ENCODE results near the gene UMODL1.

- TF ChIP-seq POLR2A (IDR thresholded peaks at IDR 0.05; ENCODE audit: low read depth, low read length) (no peak), POLR2AphosphoS5 (IDR thresholded peaks at IDR 0.05; ENCODE audit: low read depth, low read length) (no peak), SPI1 (IDR thresholded peaks at IDR 0.05; ENCODE audit: low read depth, low read length) (0 out of 2 replicates have a peak, but pooled peaks have one; percentile 34), TAF1 (IDR thresholded peaks at IDR 0.05; ENCODE audit: low read depth, low read length) (no peak)
Measured at GRCh38 chr21:42037516-42037915, 33.6 kb upstream of the UMODL1 start.
